HG02759 (cell line): Measurements from ENCODE around the gene ERC2.

ENCODE experiments used
- ATAC-seq: cut with Tn5 transposase; IDR thresholded peaks from one replicate; pipeline ENCODE4 v1.9.1; 2021; ENCODE audit warnings: mild to moderate bottlenecking, moderate library complexity; ENCODE audit not compliant: unreplicated experiment

Gene ERC2

DNA sequence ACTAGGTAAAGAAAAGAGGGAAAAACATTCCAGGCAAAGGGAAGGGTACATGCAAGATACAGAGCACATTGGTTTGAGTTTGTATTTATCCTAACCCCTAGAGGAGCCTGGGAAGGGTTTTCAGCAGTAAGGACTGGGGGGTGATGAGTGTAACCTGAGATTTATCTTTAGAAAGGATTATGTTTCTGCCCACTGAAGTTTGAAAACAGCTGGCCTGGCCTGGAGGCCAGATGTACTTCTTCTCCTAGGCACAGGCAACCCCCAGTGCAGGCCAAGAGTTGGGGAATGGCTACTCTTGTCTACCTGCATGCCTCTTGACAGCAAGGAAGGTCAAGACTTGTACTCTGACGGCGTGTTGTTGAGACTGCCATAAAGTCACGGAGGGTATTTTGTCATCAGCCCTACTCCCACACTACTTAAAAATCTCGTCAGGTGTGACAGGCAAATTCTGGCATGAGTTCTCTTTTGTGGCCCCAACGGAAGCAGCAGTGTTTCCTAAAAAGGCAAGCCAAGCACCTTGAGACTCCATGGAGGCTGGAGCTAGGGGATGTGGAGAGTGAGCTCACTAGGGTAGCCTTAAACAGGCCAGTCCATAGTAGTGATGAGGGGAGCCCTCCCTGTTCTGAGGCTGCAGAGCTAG, 739.7 kb downstream of the ERC2 start:
- ATAC-seq: no peak

DNA sequence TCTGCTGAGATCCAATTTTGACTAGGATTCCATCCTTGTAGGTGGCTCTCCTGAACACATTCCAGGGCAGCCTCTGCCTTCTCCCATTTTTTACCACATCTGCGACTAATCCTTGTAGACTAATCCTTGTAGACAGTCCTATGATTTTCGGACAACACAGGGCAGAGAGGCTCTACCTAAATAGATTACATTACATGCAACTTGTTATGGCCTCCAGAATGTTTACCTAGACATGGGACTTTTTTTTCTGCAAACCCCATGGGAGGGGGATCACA, 741.8 kb downstream of the ERC2 start:
- no peak for ATAC-seq

DNA sequence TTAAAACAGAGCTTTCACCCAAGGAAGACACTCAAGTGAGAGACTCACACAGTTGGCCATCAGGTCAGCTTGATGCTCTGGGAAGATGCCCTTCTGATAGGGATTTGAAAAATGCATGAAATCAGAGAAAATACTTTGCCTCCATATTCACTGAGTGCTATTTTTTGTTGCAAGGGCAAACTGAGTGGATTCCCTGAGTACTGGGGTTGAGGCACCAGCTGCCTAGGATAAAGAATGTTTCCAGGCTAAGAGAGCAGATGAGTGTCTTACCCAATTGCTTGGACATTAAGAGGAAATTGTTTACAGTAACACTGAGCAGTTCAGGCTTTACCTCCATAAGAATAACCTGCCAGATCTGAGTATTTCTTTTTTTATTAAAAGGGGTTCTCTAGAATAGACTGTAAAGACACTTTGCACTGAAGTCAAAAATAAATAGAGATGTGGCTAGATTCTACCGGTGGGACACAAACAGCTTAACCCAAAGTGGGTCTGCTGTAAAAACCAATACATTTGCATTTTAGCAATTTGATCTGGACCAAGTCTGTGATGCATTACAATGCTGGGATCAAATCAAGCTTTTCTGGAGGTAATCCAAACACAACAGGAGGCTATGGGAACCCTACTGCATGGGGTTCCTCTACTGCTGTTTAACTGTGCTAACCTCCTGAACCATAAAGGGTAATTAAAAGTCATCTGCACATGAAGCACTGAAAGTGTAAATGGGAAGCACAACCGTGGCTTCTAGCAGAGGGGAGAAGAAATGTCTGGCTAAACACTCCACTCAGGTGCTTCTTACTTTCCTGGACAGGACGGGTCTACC, 742.4 kb downstream of the ERC2 start:
- ATAC-seq: no peak

DNA sequence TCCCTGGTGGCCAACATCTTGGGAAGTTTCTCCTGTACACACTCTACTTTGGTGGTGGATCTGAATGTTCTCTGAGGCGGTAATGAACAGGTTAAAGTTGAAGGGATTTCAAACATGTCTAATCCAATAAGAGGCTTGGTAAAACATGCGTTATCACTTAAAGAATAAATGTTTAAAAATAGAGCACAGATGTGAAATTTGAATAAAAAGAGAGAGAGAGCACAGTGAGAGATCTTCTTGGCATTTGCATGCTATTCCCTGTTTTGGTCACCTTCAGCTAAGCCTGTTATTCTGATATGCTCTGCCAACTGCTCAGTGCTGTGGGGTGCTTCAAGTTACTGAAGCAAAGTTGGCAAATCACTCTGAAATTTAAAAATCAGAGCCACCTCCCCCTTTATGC, 743.4 kb downstream of the ERC2 start:
- peak; percentile 60 for ATAC-seq

DNA sequence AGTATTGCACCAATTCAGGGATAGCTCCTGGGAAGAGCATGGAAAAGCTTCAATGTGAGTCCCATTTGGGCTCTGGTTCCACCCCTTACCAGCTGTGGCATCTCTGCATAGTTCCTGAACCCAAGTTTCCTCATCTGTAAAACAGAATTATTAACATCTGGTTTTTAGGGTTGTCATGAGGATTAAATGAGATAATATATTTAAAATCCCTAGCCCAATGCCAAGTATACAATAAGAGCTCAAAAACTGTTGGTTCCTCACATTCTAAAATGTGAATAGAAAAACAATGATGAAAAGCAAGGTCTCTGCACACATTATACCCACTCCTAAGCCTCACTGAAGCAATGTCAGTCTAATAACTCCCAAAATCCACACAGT, 743.9 kb downstream of the ERC2 start:
- ATAC-seq: no peak

DNA sequence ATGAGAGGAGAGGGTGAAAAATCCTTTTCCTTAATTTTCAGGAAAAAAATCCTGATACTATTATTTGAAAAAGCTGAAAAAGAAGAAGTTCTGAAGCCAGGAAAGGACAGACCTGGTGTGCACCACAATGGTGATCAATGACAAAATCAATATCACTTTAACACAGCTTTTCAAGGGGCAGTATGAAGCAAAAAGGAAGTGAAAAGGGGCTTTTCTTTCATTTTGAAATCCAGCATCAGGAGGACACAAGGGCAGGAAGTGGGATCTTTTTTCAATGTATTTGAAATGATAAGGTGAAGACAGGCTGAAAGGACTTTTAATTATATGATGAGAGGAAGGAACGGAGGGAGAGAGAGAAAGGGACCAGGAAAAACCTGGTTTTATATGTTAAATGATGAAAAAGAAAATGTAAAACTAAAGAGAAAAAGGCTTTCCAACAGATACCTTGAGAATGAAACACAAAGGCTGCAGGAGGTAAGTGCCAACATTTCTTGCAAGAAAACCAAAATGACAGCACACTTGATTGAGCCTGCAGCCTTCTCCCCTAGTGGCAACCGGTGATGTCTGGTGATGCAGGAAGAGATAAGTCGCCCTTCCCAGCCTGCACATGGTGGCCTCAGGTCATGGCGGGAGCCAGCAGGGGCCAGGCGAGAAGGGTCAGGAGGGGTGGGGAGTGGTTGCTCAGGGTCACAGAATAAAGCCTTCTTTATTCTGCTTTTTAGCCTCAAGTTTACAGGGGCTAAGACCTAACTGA, 744.4 kb downstream of the ERC2 start:
- ATAC-seq: no peak

DNA sequence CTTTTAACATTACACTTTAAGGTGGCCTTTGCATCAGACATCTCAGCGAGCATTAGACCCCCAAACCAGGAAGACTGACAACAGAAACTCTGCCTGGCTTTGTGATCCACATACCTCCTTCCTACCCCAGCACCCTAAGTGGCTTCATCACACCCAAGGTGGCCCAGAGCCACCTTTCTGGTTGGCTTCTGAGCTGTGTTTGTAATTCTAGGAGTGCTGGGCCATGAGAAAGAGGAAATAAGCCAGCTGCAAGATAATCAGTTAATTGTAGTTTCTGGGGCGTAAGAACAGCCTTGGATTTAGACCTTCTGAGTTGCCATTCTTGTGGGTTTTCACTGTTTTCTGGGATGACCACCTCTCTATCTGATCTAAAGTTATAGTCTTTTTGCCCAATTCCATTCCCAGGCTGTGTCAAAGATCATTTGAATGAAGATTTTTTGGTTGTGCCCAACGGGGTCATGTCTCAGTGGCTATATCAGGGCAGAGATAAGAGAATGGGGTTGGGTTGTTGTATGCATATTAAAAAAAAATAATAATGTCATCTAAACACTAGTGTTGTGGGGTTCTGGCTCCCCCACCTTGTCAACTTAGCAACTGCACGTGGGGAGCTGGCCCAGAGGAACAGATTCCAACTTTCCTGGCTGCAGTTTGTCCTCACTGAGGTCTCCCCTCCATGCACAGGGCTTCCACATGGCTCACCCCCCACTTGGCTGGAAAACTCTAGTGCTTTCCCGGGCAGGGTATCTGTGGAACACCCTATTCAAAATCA, 746.4 kb downstream of the ERC2 start:
- ATAC-seq: no peak

DNA sequence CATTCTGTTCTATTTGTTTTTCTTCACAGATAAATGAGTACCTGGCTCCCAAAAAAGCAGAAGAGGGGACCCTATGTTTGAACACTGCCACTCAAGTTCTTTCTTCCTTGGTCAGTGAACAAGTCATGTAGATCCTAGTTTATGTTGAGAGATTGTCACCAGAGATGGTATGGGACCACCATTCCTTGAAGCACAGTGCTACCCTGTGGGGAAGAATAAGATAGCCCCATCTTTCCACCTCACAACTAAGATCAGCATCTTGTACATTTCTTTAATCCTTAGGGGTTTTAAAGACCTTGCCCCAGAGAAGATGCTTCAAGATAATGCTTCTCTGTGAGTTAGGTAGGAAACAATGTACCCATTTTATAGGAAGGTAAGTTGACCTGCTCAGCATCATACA, 747.7 kb downstream of the ERC2 start:
- ATAC-seq: no peak

DNA sequence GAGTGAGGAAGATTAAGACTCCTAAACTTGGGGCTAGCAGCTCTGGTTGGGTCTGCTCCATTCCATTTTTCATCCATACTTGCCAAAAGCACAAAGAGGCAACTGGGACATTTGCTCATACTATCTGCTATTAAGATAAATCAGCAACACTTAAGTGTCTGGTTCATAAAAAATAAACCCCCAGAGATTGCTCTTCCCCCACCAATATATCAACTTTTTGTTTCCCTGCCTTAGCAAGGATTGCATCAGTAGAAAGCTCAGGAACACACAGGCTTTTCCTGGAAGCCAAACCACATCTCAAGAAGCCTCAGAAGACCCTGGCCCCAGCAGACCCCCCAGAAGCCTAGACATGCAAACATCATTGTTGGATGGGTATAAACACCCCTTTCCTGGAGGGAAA, 748.8 kb downstream of the ERC2 start:
- no peak for ATAC-seq

DNA sequence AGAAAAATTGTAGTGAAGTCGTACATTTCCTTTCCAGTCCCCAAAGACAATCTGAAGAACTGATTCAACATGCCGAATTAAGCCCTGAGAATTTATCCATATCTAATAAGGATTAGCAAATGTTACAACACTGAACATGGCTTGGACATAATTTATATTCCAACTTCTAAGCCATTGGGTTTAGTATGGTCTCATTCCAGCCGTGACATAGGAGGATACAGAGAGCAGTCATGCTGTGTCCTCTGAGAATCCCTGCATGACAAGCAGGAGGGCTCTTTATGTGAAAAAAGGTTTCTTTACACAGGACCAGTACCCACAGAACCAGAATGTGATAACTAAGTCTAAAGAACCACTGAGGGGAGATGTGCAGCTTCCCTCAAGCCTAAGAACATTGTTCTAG, 749.3 kb downstream of the ERC2 start:
- ATAC-seq: no peak

DNA sequence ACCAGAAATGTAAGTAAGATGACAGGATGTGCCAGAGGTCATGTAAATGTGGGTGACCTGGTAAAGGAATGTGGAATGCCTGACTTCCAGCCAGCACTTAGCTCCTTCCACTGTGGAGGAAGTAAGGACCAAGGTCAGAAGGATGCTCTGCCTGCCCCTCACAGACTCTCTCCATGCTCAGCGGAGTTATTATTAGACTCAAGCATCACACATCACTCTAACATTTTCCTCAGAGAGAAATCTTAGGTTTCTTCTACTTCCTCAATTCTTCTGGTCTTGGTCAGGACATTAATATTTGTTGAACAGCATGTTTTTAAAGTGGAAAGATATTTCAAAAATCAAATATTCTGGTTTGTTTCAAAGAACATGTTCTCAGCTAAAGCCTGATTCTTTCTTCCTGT, 749.7 kb downstream of the ERC2 start:
- ATAC-seq: no peak

DNA sequence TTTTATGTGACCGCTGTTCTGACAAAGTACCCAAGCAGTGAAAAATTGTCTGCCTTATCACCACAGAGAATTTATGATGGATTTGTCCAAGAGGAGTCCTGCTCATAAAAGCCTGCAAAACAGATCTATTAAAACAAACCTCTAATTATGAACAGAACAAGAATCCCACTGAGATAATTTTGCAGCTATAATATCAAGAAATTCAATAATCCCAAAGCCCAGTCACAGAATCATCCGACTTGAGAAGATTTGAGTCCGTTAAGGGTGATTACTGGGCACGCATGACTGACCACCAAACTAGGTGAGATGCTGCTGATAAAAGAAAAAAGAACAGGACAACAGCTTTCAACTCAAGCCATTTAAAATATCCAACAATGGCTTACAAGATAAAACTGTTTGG, 750.2 kb downstream of the ERC2 start:
- ATAC-seq: no peak

DNA sequence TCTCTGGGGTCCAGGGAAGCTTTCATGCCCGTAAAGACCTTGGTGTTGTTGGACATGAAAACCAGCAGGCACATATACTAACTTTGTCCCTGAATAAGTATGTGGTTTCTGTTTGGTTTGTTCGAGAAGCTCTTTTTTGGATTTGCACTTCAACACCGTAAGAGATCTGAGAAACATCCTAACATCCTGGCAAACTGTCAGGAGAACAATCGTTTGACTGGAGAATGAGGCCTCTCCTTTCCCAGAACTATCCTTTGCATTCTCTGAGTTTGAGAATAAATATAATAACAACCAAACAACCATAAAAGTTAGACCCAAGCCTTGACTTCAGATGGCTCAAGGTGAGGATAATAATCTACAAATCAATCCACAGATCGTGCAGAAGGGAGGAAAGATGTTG, 750.8 kb downstream of the ERC2 start:
- no peak for ATAC-seq

DNA sequence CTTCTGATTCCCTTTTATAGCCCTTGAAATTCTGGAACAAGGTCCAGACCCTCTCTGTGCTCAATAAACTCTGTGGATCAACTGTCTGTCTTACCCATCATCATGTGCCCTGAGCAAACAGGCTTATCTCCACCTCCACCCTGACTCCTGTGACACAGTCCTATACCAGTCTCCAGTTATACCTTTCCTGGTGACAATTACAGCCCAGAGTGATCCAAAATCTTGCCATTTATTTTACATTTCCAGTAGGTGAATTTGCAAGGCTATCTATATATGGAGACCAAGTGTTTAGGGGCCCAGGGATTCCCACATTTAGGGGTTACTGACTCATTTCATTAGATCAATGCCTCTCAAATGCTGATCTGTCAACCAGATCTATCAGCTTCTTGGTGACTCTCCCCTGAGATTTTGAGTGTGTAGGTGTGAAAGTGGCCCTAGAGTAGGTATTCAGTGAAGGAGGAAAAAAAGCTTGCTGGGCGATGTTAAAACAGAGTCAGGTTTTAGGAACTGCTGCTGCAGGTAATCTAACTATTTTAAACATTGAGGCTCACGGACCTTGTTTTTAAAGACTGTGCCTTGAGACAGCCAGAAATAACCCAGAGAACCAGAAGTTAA, 751.5 kb downstream of the ERC2 start:
- ATAC-seq: no peak

DNA sequence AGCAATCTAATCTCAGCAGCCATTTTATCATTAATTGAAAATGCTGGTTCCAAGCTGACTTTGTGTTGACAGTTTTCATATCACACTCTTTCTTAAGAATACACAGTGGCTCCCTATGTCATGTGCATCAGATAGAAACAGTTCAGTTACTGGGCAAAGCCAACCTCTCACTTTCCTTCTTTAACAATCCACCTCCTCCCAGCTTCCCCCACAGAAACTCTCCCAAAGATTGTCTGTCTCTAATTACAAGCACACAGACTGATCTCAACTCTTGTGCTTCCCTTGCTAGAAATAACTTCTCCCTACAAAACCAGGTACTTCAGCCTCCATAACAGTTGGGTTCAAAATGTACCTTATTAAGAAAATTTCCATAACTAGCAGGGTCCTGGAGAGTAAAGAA, 752.2 kb downstream of the ERC2 start:
- ATAC-seq: no peak

DNA sequence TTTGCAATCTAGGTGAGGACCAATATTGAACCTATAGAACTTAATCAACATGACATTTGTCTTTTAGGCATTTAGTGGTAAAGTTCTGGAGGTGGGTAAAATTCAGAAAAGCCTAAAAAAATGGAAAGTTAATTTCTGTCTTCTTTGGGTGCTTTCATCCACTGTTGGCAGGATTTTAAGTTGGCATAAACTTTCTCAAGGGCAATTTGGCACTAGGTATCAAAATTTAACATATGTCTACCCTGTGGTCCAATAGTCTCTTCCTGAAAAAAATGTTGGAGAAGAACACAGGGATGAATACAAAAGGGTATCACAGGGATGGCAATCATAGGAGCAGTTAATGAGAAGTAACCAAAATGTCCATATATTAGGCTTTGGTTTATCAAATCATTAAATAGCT, 754.2 kb downstream of the ERC2 start:
- no peak for ATAC-seq

DNA sequence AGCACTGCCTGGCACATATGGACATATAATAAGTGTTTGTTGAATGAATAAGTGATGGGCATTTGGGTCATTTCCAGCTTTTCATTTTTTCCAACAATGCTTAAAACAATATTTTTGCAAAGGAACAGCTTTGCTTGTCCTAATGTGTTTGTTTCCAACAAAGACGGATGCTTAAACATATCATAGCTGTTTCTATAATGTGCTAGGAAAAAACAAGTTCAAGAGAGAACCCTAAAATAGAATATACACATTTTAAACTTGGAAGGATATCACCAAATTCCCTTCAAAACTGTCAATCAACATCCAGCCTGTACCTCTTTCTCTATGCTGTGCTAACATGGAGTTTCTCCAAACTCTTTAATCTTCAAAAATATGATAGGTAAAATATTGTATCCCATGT, 756.6 kb downstream of the ERC2 start:
- no peak for ATAC-seq

DNA sequence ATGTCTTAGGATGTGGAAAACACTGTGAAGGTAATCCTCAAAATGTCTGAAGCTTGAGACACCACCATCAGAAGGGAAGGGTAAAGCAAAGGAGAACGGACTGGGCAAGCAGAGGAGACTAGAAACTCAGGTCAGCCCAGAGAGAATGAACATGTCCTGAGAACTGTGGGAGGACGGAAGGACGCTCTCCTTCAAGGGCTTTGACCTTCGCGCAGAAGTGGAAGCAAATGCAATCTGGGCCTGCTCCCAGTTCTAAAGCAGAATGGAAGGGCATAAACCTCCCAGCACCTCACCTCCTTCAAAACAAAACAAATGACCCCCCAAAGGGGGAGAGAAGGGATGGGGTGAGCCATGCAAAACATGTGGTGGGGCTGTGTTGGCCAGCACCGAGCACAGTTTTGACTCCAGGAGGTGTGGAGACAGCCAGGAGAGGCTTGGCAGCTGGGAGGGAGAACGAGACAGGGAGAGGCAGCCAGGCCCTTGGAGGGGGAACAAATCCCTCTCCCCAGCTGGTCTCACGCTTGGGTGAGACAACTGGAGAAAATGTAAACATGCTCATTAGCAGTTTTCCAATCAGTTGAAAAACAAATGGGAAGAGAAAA, 758.8 kb downstream of the ERC2 start:
- no peak for ATAC-seq

DNA sequence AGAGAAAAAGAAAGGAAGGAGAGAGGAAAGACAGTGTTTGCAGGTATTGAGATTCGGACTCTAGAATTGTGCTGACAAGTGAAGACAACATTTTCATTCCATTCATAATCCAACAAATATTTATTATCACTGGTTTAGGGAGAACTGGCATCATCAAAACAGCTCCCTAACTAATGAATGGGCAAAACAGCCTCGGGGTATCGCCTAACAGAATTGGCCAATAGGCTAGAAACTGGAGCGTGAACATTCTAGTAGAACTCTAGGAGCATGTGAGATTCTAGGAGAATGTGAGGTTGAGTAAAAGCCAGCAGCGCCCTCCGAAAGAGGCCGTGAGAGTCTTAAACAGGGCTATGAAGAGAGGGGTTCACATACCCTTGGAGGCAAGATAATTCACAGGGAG, 759.3 kb downstream of the ERC2 start:
- ATAC-seq: no peak

DNA sequence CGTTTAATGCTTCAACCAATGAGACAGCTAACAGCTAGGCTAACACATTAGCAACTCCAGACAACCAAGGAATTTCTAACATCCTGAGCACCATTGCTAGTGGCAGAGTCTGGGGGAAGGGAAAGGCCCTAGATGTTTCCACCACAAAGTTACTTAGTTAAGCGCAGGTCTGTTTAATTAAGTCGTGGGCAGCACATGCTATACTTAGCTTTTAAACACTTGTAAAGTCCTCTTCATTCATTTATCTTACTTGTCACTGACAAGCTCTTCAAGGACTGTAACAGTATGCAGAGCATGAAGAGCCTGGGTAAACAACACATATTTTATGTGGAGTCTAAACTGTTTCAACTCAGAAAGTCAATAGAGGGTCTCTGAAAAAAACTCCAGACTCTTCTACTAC, 760.0 kb downstream of the ERC2 start:
- ATAC-seq: no peak

DNA sequence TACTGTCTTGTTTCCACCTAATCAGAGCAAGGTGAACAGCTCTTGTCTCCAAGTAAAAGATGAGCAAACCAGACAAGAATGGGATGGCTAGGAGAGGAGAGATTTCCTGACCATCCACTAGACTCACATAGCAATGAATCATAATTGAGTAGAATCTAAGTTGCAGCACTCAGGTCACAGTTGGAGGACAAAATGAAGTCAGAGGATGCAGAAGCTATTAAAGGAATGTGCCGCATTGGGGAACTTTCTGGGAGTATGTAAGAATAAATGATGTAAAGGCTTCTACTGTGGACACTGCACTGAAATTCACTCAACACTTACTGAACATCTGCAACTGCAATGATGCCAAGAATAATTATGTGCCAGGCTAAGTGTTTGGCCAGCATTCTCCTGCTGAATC, 763.7 kb downstream of the ERC2 start:
- ATAC-seq: no peak
